PC-3 (cell line): ENCODE results near the gene ZNF507. TPM values are rescaled to one million over a fixed set of nuclear protein-coding genes. Genes with fewer than 3 reads are reported as not detected.

Experiments used
- ATAC-seq: fragments of 200-7000 bp; cut with Tn5 transposase; 2 replicates; pipeline ENCODE4 v1.9.1; 2020; ENCODE audit warnings: mild to moderate bottlenecking, moderate library complexity
- BruUV-seq: library from RNA; stranded (reverse); fragments of 400-500 nt; replicated peaks from 2 replicates; lab custom pipeline; 2021; lab: Mats Ljungman, UMichigan
- CTCF ChIA-PET: fragments of 300-600 bp; sonication (Branson Sonifier 250); formaldehyde crosslinking; loops from one replicate; lab custom pipeline; 2022; ENCODE audit warnings: antibody characterized with exemption; lab: Charles Lee
- POLR2A ChIA-PET: fragments of 300-600 bp; sonication (Branson Sonifier 250); formaldehyde crosslinking; loops from one replicate; lab custom pipeline; 2022; ENCODE audit warnings: antibody characterized with exemption; ENCODE audit not compliant: unreplicated experiment; lab: Charles Lee
- DNase-seq: peaks from one replicate; pipeline ENCODE4 v3.0.0-alpha.2; 2015
- H2AFZ ChIP-seq: fragments of 300-600 bp; sonication (generic); 2 replicates; pipeline ENCODE4 v1.6.0; 2016; ENCODE audit warnings: antibody characterized with exemption, low read length
- H3F3A ChIP-seq: fragments of 300-600 bp; sonication (generic); one replicate; pipeline ENCODE4 v1.6.0; 2017; ENCODE audit warnings: antibody characterized with exemption, low read length, control low read depth, mild to moderate bottlenecking; ENCODE audit not compliant: unreplicated experiment
- H3K27ac ChIP-seq: fragments of 300-600 bp; sonication (generic); 2 replicates; pipeline ENCODE4 v1.5.1; 2016; ENCODE audit warnings: mild to moderate bottlenecking, low read length
- H3K27me3 ChIP-seq: fragments of 300-600 bp; sonication (generic); 2 replicates; pipeline ENCODE4 v1.6.1; 2016; ENCODE audit warnings: low read length, mixed read lengths
- H3K36me3 ChIP-seq: fragments of 300-600 bp; sonication (generic); 2 replicates; pipeline ENCODE4 v1.6.1; 2016; ENCODE audit warnings: low read depth, mixed run types, low read length, mixed read lengths
- H3K4me1 ChIP-seq: fragments of 300-600 bp; sonication (generic); 2 replicates; pipeline ENCODE4 v1.5.1; 2016; ENCODE audit warnings: low read length; ENCODE audit not compliant: insufficient read depth
- H3K4me2 ChIP-seq: fragments of 300-600 bp; sonication (generic); 2 replicates; pipeline ENCODE4 v1.6.0; 2016; ENCODE audit warnings: low read length
- H3K4me3 ChIP-seq: fragments of 300-600 bp; sonication (generic); 2 replicates; pipeline ENCODE4 v1.5.1; 2016; ENCODE audit warnings: mild to moderate bottlenecking, low read length, mixed read lengths
- H3K79me2 ChIP-seq: fragments of 300-600 bp; sonication (generic); 2 replicates; pipeline ENCODE4 v1.6.1; 2017; ENCODE audit warnings: low read length, mixed read lengths
- H3K9ac ChIP-seq: fragments of 300-600 bp; sonication (generic); 2 replicates; pipeline ENCODE4 v1.6.0; 2016; ENCODE audit warnings: mild to moderate bottlenecking, low read length
- H3K9me2 ChIP-seq: fragments of 300-600 bp; sonication (generic); replicated peaks from 2 replicates; pipeline ENCODE4 v1.6.1; 2016; ENCODE audit warnings: mixed run types, low read length, mixed read lengths
- H3K9me3 ChIP-seq: fragments of 300-600 bp; sonication (generic); 2 replicates; pipeline ENCODE4 v1.6.1; 2016; ENCODE audit warnings: low read length, mixed read lengths
- H4K20me1 ChIP-seq: fragments of 300-600 bp; sonication (generic); 2 replicates; pipeline ENCODE4 v1.6.1; 2016; ENCODE audit warnings: low read length, mixed read lengths
- EZH2 ChIP-seq: fragments of 300-600 bp; sonication (generic); IDR thresholded peaks from one replicate; pipeline ENCODE4 v1.6.1; 2017; ENCODE audit warnings: antibody characterized with exemption, mild to moderate bottlenecking, low read length; ENCODE audit not compliant: unreplicated experiment
- EZH2phosphoT487 ChIP-seq: fragments of 300-600 bp; sonication (generic); IDR thresholded peaks from 2 replicates; pipeline ENCODE4 v1.6.1; 2018; ENCODE audit warnings: mild to moderate bottlenecking, antibody characterized with exemption, low read length, borderline replicate concordance
- intact Hi-C: fragments of 100-400 bp; cut with micrococcal nuclease; formaldehyde crosslinking; loops from 2 replicates; pipeline ENCODE4 v1.9.0; 2023
- total RNA-seq: library from RNA; depleted of rRNA; stranded (reverse); fragments of >200 nt; gene quantifications from 2 replicates; pipeline ENCODE4 v1.2.3, GENCODE V29; 2014
- TF ChIP-seq, protein P1 (sequence below): fragments of 300-600 bp; sonication (generic); conservative IDR thresholded peaks from 2 replicates; pipeline ENCODE4 v1.5.1; 2017; ENCODE audit warnings: antibody characterized with exemption, low read depth, mild to moderate bottlenecking, low read length

ZNF507 gene
- total RNA-seq, 1 experiment from 2014 or later: 4.9 TPM

DNA sequence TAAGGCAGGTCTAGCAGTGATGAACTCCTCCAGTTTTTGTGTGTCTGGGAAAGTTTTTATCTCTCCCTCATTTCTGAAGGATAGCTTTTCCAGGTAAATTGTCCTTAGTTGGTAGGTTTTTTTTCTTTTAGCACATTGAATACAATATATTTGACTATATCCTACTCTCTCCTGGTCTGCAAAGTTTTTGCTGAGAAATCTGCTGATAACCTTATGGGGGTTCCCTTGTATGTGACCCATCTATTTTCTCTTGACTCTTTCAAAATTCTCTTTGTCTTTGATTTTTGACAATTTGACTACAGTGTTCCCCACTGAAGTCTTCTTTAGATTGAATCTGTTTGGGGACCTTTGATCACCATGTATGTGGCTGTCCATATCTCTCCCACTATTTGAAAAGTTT lies 42.6 kb upstream of the ZNF507 start:
- intact Hi-C loops: no loop called here
- no peak for TF ChIP-seq EZH2phosphoT487
- TF ChIP-seq, protein P1, sequence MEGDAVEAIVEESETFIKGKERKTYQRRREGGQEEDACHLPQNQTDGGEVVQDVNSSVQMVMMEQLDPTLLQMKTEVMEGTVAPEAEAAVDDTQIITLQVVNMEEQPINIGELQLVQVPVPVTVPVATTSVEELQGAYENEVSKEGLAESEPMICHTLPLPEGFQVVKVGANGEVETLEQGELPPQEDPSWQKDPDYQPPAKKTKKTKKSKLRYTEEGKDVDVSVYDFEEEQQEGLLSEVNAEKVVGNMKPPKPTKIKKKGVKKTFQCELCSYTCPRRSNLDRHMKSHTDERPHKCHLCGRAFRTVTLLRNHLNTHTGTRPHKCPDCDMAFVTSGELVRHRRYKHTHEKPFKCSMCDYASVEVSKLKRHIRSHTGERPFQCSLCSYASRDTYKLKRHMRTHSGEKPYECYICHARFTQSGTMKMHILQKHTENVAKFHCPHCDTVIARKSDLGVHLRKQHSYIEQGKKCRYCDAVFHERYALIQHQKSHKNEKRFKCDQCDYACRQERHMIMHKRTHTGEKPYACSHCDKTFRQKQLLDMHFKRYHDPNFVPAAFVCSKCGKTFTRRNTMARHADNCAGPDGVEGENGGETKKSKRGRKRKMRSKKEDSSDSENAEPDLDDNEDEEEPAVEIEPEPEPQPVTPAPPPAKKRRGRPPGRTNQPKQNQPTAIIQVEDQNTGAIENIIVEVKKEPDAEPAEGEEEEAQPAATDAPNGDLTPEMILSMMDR: no peak
- no peak for TF ChIP-seq EZH2
- ChIA-PET POLR2A (no interaction called here), CTCF (no interaction called here)
- no peaks in the 10 kb centered on the region for H3K27me3 ChIP-seq
- DNase-seq (no peak), ATAC-seq (no peak)
- no peak overlapping the region for H3K27ac ChIP-seq
- H3K79me2 ChIP-seq: no peaks in the 10 kb centered on the region
- H3K9me2 ChIP-seq: no peaks in the 10 kb centered on the region
- H3K9me3 ChIP-seq: no peaks in the 10 kb centered on the region
- no peak overlapping the region for H3K4me3 ChIP-seq
- no peaks in the 10 kb centered on the region for H4K20me1 ChIP-seq
- no peaks in the 10 kb centered on the region for H3F3A ChIP-seq
- no peak overlapping the region for H3K4me2 ChIP-seq
- no TSS peak for BruUV-seq
- no peaks in the 10 kb centered on the region for H3K4me1 ChIP-seq
- no peak overlapping the region for H2AFZ ChIP-seq
- no peaks in the 10 kb centered on the region for H3K36me3 ChIP-seq
- no peak overlapping the region for H3K9ac ChIP-seq

DNA sequence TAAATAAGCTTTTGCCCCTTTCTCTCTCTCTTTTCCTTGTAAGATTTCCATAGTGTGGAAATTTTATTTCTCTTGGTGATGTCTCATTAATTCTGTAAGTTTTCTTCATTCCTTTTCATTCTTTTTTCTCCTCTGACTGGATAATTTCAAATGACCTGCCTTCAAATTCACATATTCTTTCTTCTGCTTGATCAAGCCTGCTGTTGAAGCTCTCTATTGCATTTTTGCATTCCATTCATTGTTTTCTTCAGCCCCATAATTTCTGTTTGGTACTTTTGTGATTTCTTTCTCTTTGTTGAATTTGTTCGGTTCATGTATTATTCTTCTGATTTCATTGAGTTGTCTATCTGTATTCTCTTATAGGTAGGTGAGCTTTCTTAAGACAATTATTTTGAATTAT lies 42.2 kb upstream of the ZNF507 start:
- intact Hi-C loops: no loop called here
- no peaks in the 10 kb centered on the region for H3K79me2 ChIP-seq
- H3K4me3 ChIP-seq: no peak overlapping the region
- H3K9ac ChIP-seq: no peak overlapping the region
- no peaks in the 10 kb centered on the region for H3F3A ChIP-seq
- no peak for TF ChIP-seq EZH2
- TF ChIP-seq, protein P1: no peak
- TF ChIP-seq EZH2phosphoT487: no peak
- POLR2A ChIA-PET: no interaction called here
- H3K9me3 ChIP-seq: no peaks in the 10 kb centered on the region
- H3K27ac ChIP-seq: no peak overlapping the region
- CTCF ChIA-PET: no interaction called here
- no peaks in the 10 kb centered on the region for H3K4me1 ChIP-seq
- no peaks in the 10 kb centered on the region for H3K36me3 ChIP-seq
- DNase-seq (no peak), ATAC-seq (no peak)
- H4K20me1 ChIP-seq: no peaks in the 10 kb centered on the region
- no peak overlapping the region for H3K4me2 ChIP-seq
- no TSS peak for BruUV-seq
- no peaks in the 10 kb centered on the region for H3K9me2 ChIP-seq
- H3K27me3 ChIP-seq: no peaks in the 10 kb centered on the region
- H2AFZ ChIP-seq: no peak overlapping the region

DNA sequence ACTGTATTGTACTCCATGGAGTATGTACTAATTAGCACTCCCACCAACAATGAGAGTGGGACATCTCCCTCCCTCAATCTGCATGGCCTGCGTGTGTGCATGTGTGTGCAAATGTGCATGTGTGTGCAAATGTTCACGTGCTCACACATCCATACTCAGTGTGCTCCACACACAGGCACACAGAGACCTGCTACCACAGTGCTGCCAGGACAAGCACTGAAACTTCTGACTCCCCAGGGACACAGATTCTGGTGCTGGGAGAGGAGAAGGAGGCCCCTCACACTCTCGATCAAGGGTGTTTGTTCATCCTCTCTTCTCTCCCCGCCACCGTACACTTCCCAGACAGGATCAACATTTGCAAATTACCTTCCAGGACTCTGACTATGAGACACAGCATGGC lies 37.8 kb upstream of the ZNF507 start:
- no peaks in the 10 kb centered on the region for H3K36me3 ChIP-seq
- no peak overlapping the region for H3K4me2 ChIP-seq
- BruUV-seq: no TSS peak
- H3K27ac ChIP-seq: no peak overlapping the region
- H3K79me2 ChIP-seq: no peaks in the 10 kb centered on the region
- CTCF ChIA-PET: no interaction called here
- H3K9me3 ChIP-seq: no peaks in the 10 kb centered on the region
- H3K9me2 ChIP-seq: no peaks in the 10 kb centered on the region
- DNase-seq: no peak
- H3K4me1 ChIP-seq: no peaks in the 10 kb centered on the region
- H3K27me3 ChIP-seq: no peaks in the 10 kb centered on the region
- H4K20me1 ChIP-seq: no peaks in the 10 kb centered on the region
- intact Hi-C loops: no loop called here
- H2AFZ ChIP-seq: no peak overlapping the region
- H3K4me3 ChIP-seq: no peak overlapping the region
- no peak for ATAC-seq
- TF ChIP-seq, protein P1: no peak
- TF ChIP-seq EZH2phosphoT487 (no peak), EZH2 (no peak)
- H3K9ac ChIP-seq: no peak overlapping the region
- H3F3A ChIP-seq: no peaks in the 10 kb centered on the region
- POLR2A ChIA-PET: no interaction called here
